HCT116 (cell line): ENCODE measurements around the gene MXD1. TPM values are rescaled to one million over a fixed set of nuclear protein-coding genes. Genes with fewer than 3 reads are reported as not detected.

Experiments used
- ATAC-seq: fragments of 200-7000 bp; cut with Tn5 transposase; 2 replicates; pipeline ENCODE4 v1.9.1; 2020; ENCODE audit warnings: mild to moderate bottlenecking, moderate library complexity
- BruUV-seq: library from RNA; stranded (reverse); fragments of 400-500 nt; replicated peaks from 2 replicates; lab custom pipeline; 2021; lab: Mats Ljungman, UMichigan
- CTCF ChIA-PET: fragments of 300-600 bp; sonication (Branson Sonifier 250); formaldehyde crosslinking; loops from one replicate; lab custom pipeline; 2021; ENCODE audit warnings: antibody characterized with exemption; lab: Charles Lee
- POLR2A ChIA-PET: fragments of 300-600, 350-600 bp; sonication (Branson Sonifier 250); formaldehyde crosslinking; loops from one replicate; lab custom pipeline; 2021; ENCODE audit warnings: antibody characterized with exemption; lab: Charles Lee
- RAD21 ChIA-PET, 2 experiments: fragments of 300-600 bp; sonication (Branson Sonifier 250); formaldehyde crosslinking; loops; one replicate each; lab custom pipeline; 2023; ENCODE audit warnings: low total read pairs in 2 of 2; ENCODE audit not compliant: uncharacterized antibody in 2 of 2, unreplicated experiment in 2 of 2, low non-redundant PET in 1 of 2; lab: Charles Lee
- DNase-seq: peaks from one replicate; pipeline ENCODE4 v3.0.0-alpha.2; 2010; ENCODE audit warnings: low read depth, low spot score
- H2AFZ ChIP-seq: fragments of 200-600 bp; shearing (Covaris generic), sonication (generic); 2 replicates; pipeline ENCODE4 v1.6.1; 2017; ENCODE audit warnings: low read depth, mixed run types, mixed read lengths, antibody characterized with exemption, low read length; ENCODE audit not compliant: poor library complexity, severe bottlenecking
- H3K27ac ChIP-seq: 2 replicates; pipeline ENCODE4 v1.5.1; 2012; ENCODE audit warnings: low read depth, low read length
- H3K27me3 ChIP-seq: fragments of 200-600 bp; sonication (generic); 2 replicates; pipeline ENCODE4 v1.6.1; 2016; ENCODE audit warnings: mixed run types, low read length, mixed read lengths; ENCODE audit not compliant: insufficient read depth
- H3K36me3 ChIP-seq, 2 experiments: fragments of 200-500 bp in 1 of 2; fragments of 200-600 bp in 1 of 2; sonication (Bioruptor generic) in 1 of 2; sonication (generic) in 1 of 2; 2 replicates each; pipeline versions ENCODE4 v1.5.1 to v1.6.1; 2014 to 2016; ENCODE audit warnings: low read length in 2 of 2, inconsistent platforms in 1 of 2, mixed read lengths in 1 of 2, mixed run types in 1 of 2; ENCODE audit not compliant: insufficient read depth in 2 of 2, control insufficient read depth in 1 of 2
- H3K4me1 ChIP-seq, 2 experiments: fragments of 200-600 bp in 1 of 2; sonication (generic) in 1 of 2; 2 replicates each; pipeline versions ENCODE4 v1.5.1 to v1.6.1; 2012 to 2017; ENCODE audit warnings: low read length in 2 of 2, inconsistent platforms in 1 of 2, mild to moderate bottlenecking in 1 of 2, mixed read lengths in 1 of 2, mixed run types in 1 of 2, moderate library complexity in 1 of 2; ENCODE audit not compliant: insufficient read depth in 2 of 2, control insufficient read depth in 1 of 2
- H3K4me2 ChIP-seq: fragments of 200-600 bp; sonication (generic); 2 replicates; pipeline ENCODE4 v1.6.1; 2017; ENCODE audit warnings: mixed run types, low read length, mixed read lengths
- H3K4me3 ChIP-seq, 2 experiments: fragments of 200-600 bp in 1 of 2; sonication (generic) in 1 of 2; replicated peaks in 1 of 2; 2 replicates each; pipeline ENCODE4 v1.5.1; 2011 to 2016; ENCODE audit warnings: low read length in 2 of 2, control low read depth in 1 of 2, low read depth in 1 of 2, mild to moderate bottlenecking in 1 of 2, mixed read lengths in 1 of 2, mixed run types in 1 of 2
- H3K79me2 ChIP-seq: fragments of 200-600 bp; sonication (generic); 2 replicates; pipeline ENCODE4 v1.6.1; 2017; ENCODE audit warnings: mild to moderate bottlenecking, mixed run types, low read length, moderate library complexity, mixed read lengths; ENCODE audit not compliant: insufficient read depth
- H3K9ac ChIP-seq: fragments of 200-600 bp; sonication (generic); 2 replicates; pipeline ENCODE4 v1.6.1; 2016; ENCODE audit warnings: low read length, mixed read lengths
- H3K9me2 ChIP-seq: fragments of 200-600 bp; sonication (generic), shearing (Covaris generic); 2 replicates; pipeline ENCODE4 v1.6.1; 2017; ENCODE audit warnings: mixed run types, mild to moderate bottlenecking, moderate library complexity; ENCODE audit not compliant: insufficient read depth
- H3K9me3 ChIP-seq, 2 experiments: fragments of 200-500 bp in 1 of 2; fragments of 200-600 bp in 1 of 2; sonication (Bioruptor generic) in 1 of 2; sonication (generic) in 1 of 2; 2 replicates each; pipeline ENCODE4 v1.6.1; 2014 to 2017; ENCODE audit warnings: low read length in 2 of 2, mixed read lengths in 2 of 2, inconsistent platforms in 1 of 2, low read depth in 1 of 2, mild to moderate bottlenecking in 1 of 2, mixed run types in 1 of 2, moderate library complexity in 1 of 2; ENCODE audit not compliant: control insufficient read depth in 1 of 2, insufficient read depth in 1 of 2
- H4K20me1 ChIP-seq: fragments of 200-600 bp; sonication (generic), shearing (Covaris generic); 2 replicates; pipeline ENCODE4 v1.6.1; 2017; ENCODE audit warnings: mixed run types, mild to moderate bottlenecking, moderate library complexity; ENCODE audit not compliant: insufficient read depth
- EGR1 ChIP-seq: IDR thresholded peaks from 2 replicates; pipeline ENCODE4 v1.6.1; 2012; ENCODE audit warnings: low read depth
- ELF1 ChIP-seq: IDR thresholded peaks from 2 replicates; pipeline ENCODE4 v1.6.1; 2012; ENCODE audit warnings: low read depth, borderline replicate concordance
- EZH2 ChIP-seq: fragments of 200-600 bp; sonication (generic); IDR thresholded peaks from 2 replicates; pipeline ENCODE4 v1.6.1; 2017; ENCODE audit warnings: antibody characterized with exemption, mixed run types
- FOSL1 ChIP-seq: IDR thresholded peaks from 2 replicates; pipeline ENCODE4 v1.6.1; 2012; ENCODE audit warnings: low read depth
- JUND ChIP-seq: IDR thresholded peaks from 2 replicates; pipeline ENCODE4 v1.6.1; 2012
- RAD21 ChIP-seq: IDR thresholded peaks from 2 replicates; pipeline ENCODE4 v1.6.1; 2012; ENCODE audit warnings: low read depth, mild to moderate bottlenecking
- SIN3A ChIP-seq: IDR thresholded peaks from 2 replicates; pipeline ENCODE4 v1.6.1; 2012; ENCODE audit warnings: low read depth
- SP1 ChIP-seq: IDR thresholded peaks from 2 replicates; pipeline ENCODE4 v1.6.1; 2012; ENCODE audit warnings: low read depth
- SRF ChIP-seq: IDR thresholded peaks from 2 replicates; pipeline ENCODE4 v1.6.1; 2012; ENCODE audit warnings: low read depth
- TCF7L2 ChIP-seq: IDR thresholded peaks from 2 replicates; pipeline ENCODE4 v1.7.0; 2011; ENCODE audit warnings: borderline replicate concordance, inconsistent platforms; ENCODE audit not compliant: insufficient read depth, insufficient read length; ENCODE audit errors: extremely low read depth
- ZFX ChIP-seq: fragments of 450-650 bp; IDR thresholded peaks from 2 replicates; pipeline ENCODE4 v1.6.1; 2017
- intact Hi-C: fragments of 100-400 bp; cut with micrococcal nuclease; formaldehyde crosslinking; loops from 2 replicates; pipeline ENCODE4 v1.10.0; 2022
- total RNA-seq: library from RNA; stranded (reverse); gene quantifications from one replicate; pipeline ENCODE4 v1.2.1, GENCODE V29; 2021; ENCODE audit not compliant: unreplicated experiment
- TF ChIP-seq, protein P1 (sequence below), 3 experiments: fragments of 200-600 bp in 1 of 3; sonication (generic) in 1 of 3; IDR thresholded peaks in 2 of 3; conservative IDR thresholded peaks in 1 of 3; 2 replicates each; pipeline ENCODE4 v1.5.1; 2012 to 2017; ENCODE audit warnings: low read depth in 2 of 3, low read length in 2 of 3, antibody characterized with exemption in 1 of 3, borderline replicate concordance in 1 of 3, control low read depth in 1 of 3, mild to moderate bottlenecking in 1 of 3, mixed read lengths in 1 of 3, mixed run types in 1 of 3, moderate library complexity in 1 of 3; ENCODE audit not compliant: insufficient read depth in 1 of 3
- TF ChIP-seq, protein P2 (sequence below): IDR thresholded peaks from 2 replicates; pipeline ENCODE4 v1.6.1; 2011; ENCODE audit warnings: mild to moderate bottlenecking, low read length, moderate library complexity; ENCODE audit not compliant: insufficient replicate concordance; ENCODE audit errors: extremely low read depth

Gene MXD1
- total RNA-seq, 1 experiment from 2014 or later: 10.3 TPM

DNA sequence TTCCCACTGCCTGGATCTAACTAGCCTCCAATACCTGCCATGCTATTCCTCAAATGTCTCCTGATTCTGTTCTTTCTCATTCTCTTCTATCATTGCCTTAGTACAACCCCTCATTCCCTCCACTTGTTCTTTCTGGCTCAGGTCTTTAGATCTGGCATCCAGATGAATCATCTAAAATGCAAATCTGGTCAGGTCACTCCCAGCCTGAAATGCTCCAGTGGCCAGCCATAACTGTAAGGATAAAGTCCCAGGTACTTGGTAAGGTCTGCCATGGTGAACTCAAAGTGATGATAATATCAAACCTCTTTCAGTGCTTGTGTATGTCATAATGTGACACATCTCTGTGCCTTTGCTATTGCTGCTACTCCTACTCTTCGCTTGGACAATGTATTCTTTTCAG is 24.0 kb upstream of the MXD1 start:
- no peaks in the 10 kb centered on the region for H3K9me3 ChIP-seq
- H3K4me2 ChIP-seq: no peak overlapping the region
- no peaks in the 10 kb centered on the region for H3K9me2 ChIP-seq
- H3K79me2 ChIP-seq: peaks cover 19% of the 10 kb centered on the region
- ATAC-seq (no peak), DNase-seq (no peak)
- no peak overlapping the region for H3K4me3 ChIP-seq
- H3K27me3 ChIP-seq: no peaks in the 10 kb centered on the region
- TF ChIP-seq, protein P1, sequence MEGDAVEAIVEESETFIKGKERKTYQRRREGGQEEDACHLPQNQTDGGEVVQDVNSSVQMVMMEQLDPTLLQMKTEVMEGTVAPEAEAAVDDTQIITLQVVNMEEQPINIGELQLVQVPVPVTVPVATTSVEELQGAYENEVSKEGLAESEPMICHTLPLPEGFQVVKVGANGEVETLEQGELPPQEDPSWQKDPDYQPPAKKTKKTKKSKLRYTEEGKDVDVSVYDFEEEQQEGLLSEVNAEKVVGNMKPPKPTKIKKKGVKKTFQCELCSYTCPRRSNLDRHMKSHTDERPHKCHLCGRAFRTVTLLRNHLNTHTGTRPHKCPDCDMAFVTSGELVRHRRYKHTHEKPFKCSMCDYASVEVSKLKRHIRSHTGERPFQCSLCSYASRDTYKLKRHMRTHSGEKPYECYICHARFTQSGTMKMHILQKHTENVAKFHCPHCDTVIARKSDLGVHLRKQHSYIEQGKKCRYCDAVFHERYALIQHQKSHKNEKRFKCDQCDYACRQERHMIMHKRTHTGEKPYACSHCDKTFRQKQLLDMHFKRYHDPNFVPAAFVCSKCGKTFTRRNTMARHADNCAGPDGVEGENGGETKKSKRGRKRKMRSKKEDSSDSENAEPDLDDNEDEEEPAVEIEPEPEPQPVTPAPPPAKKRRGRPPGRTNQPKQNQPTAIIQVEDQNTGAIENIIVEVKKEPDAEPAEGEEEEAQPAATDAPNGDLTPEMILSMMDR (IDR thresholded peaks at IDR 0.05 in 2 of 3, conservative IDR thresholded peaks at IDR 0.05 in 1 of 3; ENCODE audit: borderline replicate concordance in 1 of 3, insufficient read depth in 1 of 3, low read depth in 2 of 3, low read length in 2 of 3): no peak
- TF ChIP-seq SIN3A (no peak), SP1 (no peak), FOSL1 (no peak), SRF (no peak), EGR1 (no peak), TCF7L2 (no peak), RAD21 (no peak), ELF1 (no peak), ZFX (no peak), EZH2 (no peak), JUND (no peak)
- TF ChIP-seq, protein P2, sequence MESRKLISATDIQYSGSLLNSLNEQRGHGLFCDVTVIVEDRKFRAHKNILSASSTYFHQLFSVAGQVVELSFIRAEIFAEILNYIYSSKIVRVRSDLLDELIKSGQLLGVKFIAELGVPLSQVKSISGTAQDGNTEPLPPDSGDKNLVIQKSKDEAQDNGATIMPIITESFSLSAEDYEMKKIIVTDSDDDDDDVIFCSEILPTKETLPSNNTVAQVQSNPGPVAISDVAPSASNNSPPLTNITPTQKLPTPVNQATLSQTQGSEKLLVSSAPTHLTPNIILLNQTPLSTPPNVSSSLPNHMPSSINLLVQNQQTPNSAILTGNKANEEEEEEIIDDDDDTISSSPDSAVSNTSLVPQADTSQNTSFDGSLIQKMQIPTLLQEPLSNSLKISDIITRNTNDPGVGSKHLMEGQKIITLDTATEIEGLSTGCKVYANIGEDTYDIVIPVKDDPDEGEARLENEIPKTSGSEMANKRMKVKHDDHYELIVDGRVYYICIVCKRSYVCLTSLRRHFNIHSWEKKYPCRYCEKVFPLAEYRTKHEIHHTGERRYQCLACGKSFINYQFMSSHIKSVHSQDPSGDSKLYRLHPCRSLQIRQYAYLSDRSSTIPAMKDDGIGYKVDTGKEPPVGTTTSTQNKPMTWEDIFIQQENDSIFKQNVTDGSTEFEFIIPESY: no peak
- POLR2A ChIA-PET: no interaction called here
- RAD21 ChIA-PET: no interaction called here
- BruUV-seq: no TSS peak
- H2AFZ ChIP-seq: no peak overlapping the region
- no peak overlapping the region for H3K9ac ChIP-seq
- no peaks in the 10 kb centered on the region for H3K36me3 ChIP-seq
- H4K20me1 ChIP-seq: no peaks in the 10 kb centered on the region
- CTCF ChIA-PET: interaction anchor here (1.4 kb wide), 1 partner anchor 166 kb away, joined by 4 read pairs; no protein-coding TSS in a partner anchor
- intact Hi-C loops: no loop called here
- peaks cover 10 to 12% of the 10 kb centered on the region in 2 experiments for H3K4me1 ChIP-seq
- no peak overlapping the region for H3K27ac ChIP-seq
